DOHH2 (cell line): ENCODE measurements around the gene CBY1.

Source experiments
- H3F3A ChIP-seq: fragments of 200-600 bp; sonication (generic), shearing (Covaris generic); 2 replicates; pipeline ENCODE4 v1.6.0; 2016; ENCODE audit warnings: antibody characterized with exemption, mild to moderate bottlenecking; ENCODE audit not compliant: control insufficient read depth, insufficient read depth
- H3K27ac ChIP-seq: fragments of 200-600 bp; sonication (generic); 2 replicates; pipeline ENCODE4 v1.5.1; 2014; ENCODE audit warnings: low read depth, mild to moderate bottlenecking, low read length, moderate library complexity
- H3K27me3 ChIP-seq: fragments of 200-600 bp; sonication (generic); 2 replicates; pipeline ENCODE4 v1.6.1; 2014; ENCODE audit warnings: mild to moderate bottlenecking, low read length, mixed read lengths; ENCODE audit not compliant: control insufficient read depth
- H3K36me3 ChIP-seq: fragments of 200-600 bp; sonication (generic); 2 replicates; pipeline ENCODE4 v1.6.1; 2014; ENCODE audit warnings: mild to moderate bottlenecking, low read length, moderate library complexity, mixed read lengths; ENCODE audit not compliant: control insufficient read depth
- H3K4me1 ChIP-seq: fragments of 200-600 bp; sonication (generic); 2 replicates; pipeline ENCODE4 v1.6.1; 2014; ENCODE audit warnings: mild to moderate bottlenecking, low read length, mixed read lengths; ENCODE audit not compliant: control insufficient read depth
- H3K4me2 ChIP-seq: fragments of 200-600 bp; sonication (generic); 2 replicates; pipeline ENCODE4 v1.6.0; 2014; ENCODE audit warnings: mild to moderate bottlenecking, low read length, moderate library complexity
- H3K4me3 ChIP-seq: fragments of 200-600 bp; sonication (generic); 2 replicates; pipeline ENCODE4 v1.5.1; 2014; ENCODE audit warnings: mild to moderate bottlenecking, low read length, mixed read lengths
- H3K79me2 ChIP-seq: fragments of 200-600 bp; sonication (generic); 2 replicates; pipeline ENCODE4 v1.6.1; 2014; ENCODE audit warnings: mild to moderate bottlenecking, low read length, mixed read lengths; ENCODE audit not compliant: control insufficient read depth
- H3K9me2 ChIP-seq: fragments of 200-600 bp; sonication (generic); replicated peaks from 2 replicates; pipeline ENCODE4 v1.6.1; 2014; ENCODE audit warnings: mild to moderate bottlenecking, low read length, mixed read lengths; ENCODE audit not compliant: control insufficient read depth
- H3K9me3 ChIP-seq: fragments of 200-600 bp; sonication (generic); 2 replicates; pipeline ENCODE4 v1.6.1; 2014; ENCODE audit warnings: antibody characterized with exemption, low read length, mixed read lengths; ENCODE audit not compliant: control insufficient read depth, insufficient read depth
- H4K20me1 ChIP-seq: fragments of 200-600 bp; sonication (generic); 2 replicates; pipeline ENCODE4 v1.6.0; 2014; ENCODE audit warnings: low read depth, mild to moderate bottlenecking, antibody characterized with exemption, low read length, moderate library complexity; ENCODE audit not compliant: control insufficient read depth, insufficient read depth
- EZH2phosphoT487 ChIP-seq: fragments of 200-600 bp; sonication (generic); IDR thresholded peaks from 2 replicates; pipeline ENCODE4 v1.6.1; 2017; ENCODE audit warnings: borderline replicate concordance, mild to moderate bottlenecking, antibody characterized with exemption, low read length, moderate library complexity, mixed read lengths
- TF ChIP-seq, protein P1 (sequence below): fragments of 200-600 bp; sonication (generic); IDR thresholded peaks from one replicate; pipeline ENCODE4 v1.5.1; 2014; ENCODE audit warnings: antibody characterized with exemption, mild to moderate bottlenecking, low read depth, low read length; ENCODE audit not compliant: poor library complexity, severe bottlenecking

The CBY1 gene

DNA sequence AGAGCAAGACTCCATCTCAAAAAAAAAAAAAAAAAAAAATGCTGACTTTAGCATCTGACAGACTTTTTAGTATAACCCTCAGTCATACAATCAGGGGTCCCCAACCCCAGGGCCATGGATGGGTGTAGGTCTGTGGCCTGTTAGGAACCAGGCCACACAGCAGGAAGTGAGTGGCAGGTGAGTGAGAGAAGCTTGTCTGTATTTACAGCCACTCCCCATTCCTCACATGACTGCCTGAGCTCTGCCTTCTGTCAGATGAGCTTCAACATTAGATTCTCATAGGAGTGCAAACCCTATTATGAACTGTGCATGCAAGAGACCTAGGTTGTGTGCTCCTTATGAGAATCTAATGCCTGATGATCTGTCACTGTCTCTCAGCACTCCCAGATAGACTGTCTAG is 3.6 kb upstream of the CBY1 start:
- H3K4me2 ChIP-seq, result no peak overlapping the region
- no peaks in the 10 kb centered on the region for H3K9me3 ChIP-seq
- H3K36me3 ChIP-seq, result no peaks in the 10 kb centered on the region
- no peaks in the 10 kb centered on the region for H3K9me2 ChIP-seq
- H3K27me3 ChIP-seq, result no peaks in the 10 kb centered on the region
- H3K79me2 ChIP-seq, result peaks cover 7% of the 10 kb centered on the region
- no peaks in the 10 kb centered on the region for H4K20me1 ChIP-seq
- H3K27ac ChIP-seq, result no peak overlapping the region
- TF ChIP-seq, protein P1, sequence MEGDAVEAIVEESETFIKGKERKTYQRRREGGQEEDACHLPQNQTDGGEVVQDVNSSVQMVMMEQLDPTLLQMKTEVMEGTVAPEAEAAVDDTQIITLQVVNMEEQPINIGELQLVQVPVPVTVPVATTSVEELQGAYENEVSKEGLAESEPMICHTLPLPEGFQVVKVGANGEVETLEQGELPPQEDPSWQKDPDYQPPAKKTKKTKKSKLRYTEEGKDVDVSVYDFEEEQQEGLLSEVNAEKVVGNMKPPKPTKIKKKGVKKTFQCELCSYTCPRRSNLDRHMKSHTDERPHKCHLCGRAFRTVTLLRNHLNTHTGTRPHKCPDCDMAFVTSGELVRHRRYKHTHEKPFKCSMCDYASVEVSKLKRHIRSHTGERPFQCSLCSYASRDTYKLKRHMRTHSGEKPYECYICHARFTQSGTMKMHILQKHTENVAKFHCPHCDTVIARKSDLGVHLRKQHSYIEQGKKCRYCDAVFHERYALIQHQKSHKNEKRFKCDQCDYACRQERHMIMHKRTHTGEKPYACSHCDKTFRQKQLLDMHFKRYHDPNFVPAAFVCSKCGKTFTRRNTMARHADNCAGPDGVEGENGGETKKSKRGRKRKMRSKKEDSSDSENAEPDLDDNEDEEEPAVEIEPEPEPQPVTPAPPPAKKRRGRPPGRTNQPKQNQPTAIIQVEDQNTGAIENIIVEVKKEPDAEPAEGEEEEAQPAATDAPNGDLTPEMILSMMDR, result no peak
- no peak for TF ChIP-seq EZH2phosphoT487
- H3K4me1 ChIP-seq, result peaks cover 13% of the 10 kb centered on the region
- H3K4me3 ChIP-seq, result no peak overlapping the region
- H3F3A ChIP-seq, result no peaks in the 10 kb centered on the region

DNA sequence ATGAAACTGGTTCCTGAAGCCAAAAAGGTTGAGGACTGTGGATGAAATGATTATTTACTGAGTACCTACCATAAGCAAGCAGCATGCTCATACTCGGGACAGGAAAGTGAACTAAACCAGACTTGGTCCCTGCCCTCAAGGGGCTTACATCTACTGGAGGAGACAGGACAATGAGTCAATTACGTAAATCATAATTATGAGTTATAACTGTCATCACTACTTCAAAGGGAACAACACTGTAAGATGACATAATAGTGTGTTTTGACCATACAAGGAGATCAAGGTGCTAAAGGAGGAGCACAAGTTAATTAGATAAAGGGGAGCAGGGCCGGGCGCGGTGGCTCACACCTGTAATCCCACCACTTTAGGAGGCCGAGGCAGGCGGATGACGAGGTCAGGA is 2.7 kb upstream of the CBY1 start:
- no peaks in the 10 kb centered on the region for H3F3A ChIP-seq
- no peak for TF ChIP-seq EZH2phosphoT487
- H3K4me2 ChIP-seq, result no peak overlapping the region
- H3K4me3 ChIP-seq, result no peak overlapping the region
- no peak overlapping the region for H3K27ac ChIP-seq
- H4K20me1 ChIP-seq, result no peaks in the 10 kb centered on the region
- H3K27me3 ChIP-seq, result no peaks in the 10 kb centered on the region
- H3K9me3 ChIP-seq, result no peaks in the 10 kb centered on the region
- H3K9me2 ChIP-seq, result no peaks in the 10 kb centered on the region
- H3K4me1 ChIP-seq, result peaks cover 13% of the 10 kb centered on the region
- H3K79me2 ChIP-seq, result peaks cover 10% of the 10 kb centered on the region
- H3K36me3 ChIP-seq, result no peaks in the 10 kb centered on the region

DNA sequence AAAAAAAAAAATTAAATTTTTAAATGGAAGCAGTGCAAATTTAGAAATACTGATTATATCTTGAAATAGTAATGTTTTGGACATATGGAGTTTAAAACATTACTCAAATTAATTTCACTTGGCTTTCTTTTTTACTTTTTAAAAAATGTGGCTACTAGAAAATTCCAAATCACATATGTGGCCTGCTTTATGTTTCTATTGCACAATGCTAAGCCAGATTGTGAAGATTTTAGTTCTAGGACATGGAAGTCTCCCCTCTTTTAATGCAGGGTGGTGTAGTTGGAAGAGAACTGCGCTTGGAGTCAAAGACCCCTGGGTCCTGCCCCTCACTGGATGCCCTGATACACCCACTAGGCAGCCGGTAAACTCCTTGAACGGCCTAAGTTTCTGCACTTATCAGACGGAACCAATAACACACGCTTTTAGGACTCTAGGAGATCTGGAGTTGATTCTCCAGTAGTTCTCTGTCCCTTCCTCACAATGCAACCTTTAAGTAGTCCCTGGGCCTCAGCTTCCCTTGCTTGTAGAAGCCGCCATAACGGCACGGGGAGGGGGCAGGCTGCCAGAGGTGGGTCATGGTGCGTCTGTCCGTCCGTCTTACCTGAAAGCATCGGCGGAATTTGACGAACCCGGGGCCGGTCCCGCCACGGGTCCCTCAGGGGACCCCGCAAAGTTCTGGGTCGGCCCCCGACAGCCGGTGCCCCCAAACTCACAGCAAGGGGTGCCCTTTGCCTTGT is 751 bp upstream of the CBY1 start:
- Histone ChIP-seq H3K36me3 (no peaks in the 10 kb centered on the region), H3K27me3 (no peaks in the 10 kb centered on the region), H3K4me2 (peak overlapping the region; percentile 91), H3F3A (no peaks in the 10 kb centered on the region), H3K9me3 (no peaks in the 10 kb centered on the region), H3K4me1 (peaks cover 13% of the 10 kb centered on the region), H4K20me1 (no peaks in the 10 kb centered on the region), H3K4me3 (peak overlapping the region; percentile 86), H3K79me2 (peaks cover 10% of the 10 kb centered on the region), H3K9me2 (no peaks in the 10 kb centered on the region), H3K27ac (no peak overlapping the region)
- TF ChIP-seq, protein P1, result no peak
- no peak for TF ChIP-seq EZH2phosphoT487

DNA sequence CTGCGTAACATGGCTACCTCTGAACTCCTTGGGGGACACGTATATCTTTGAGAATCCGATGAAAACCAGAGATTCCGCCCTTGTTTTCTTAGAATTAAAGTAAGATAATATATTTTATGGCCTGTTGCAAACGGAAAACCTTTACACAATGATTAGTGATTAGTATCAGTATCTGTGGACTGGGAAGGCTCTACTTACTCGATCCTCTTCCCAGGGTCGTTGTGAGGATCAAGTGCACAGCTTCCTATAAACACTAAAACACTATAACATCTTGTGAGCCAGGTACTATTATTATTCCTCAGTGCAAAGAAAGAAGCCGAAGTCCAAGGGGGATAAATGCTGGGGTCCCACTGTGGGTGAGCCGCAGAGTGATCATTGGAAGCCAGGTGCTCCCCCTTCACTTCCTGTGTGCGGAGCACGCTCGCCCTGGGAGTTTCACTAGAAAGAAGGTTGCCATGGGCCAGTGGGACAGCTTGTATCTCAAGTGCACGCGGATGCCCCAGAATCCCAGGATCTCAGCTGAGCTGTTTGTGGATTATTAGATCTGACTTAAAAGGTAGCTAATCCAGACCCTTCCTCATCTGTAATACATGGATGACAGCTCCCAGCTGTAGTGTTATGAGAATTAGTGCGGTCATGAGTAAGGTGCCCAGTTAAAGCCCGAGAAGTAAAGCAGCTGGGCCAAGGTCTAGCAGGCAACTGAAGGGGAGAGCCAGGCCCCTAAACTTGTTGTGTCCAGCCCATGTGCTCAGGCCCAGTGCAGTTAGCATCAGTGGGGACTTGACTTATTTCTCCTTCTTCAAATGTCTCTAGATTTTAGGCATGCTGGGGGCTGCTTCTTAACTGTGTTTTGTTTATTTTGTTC is 839 bp downstream of the CBY1 start:
- H3K9me3 ChIP-seq, result no peaks in the 10 kb centered on the region
- peaks cover 13% of the 10 kb centered on the region for H3K4me1 ChIP-seq
- peak overlapping the region; percentile 55 for H3K27ac ChIP-seq

More for the DNA sequence above, 839 bp downstream of the CBY1 start:
- no peaks in the 10 kb centered on the region for H3K27me3 ChIP-seq
- H3K4me3 ChIP-seq, result peak overlapping the region; percentile 86
- peak overlapping the region; percentile 91 for H3K4me2 ChIP-seq
- no peaks in the 10 kb centered on the region for H4K20me1 ChIP-seq
- no peaks in the 10 kb centered on the region for H3F3A ChIP-seq
- no peak for TF ChIP-seq EZH2phosphoT487
- TF ChIP-seq, protein P1, result no peak
- peaks cover 10% of the 10 kb centered on the region for H3K79me2 ChIP-seq
- H3K36me3 ChIP-seq, result no peaks in the 10 kb centered on the region
- no peaks in the 10 kb centered on the region for H3K9me2 ChIP-seq
